ENCODE measurements around the gene GUCA1C. TPM values are rescaled to one million over a fixed set of nuclear protein-coding genes. Genes with fewer than 3 reads are reported as not detected.

The GUCA1C gene
- total RNA-seq, 4 donors from 2014 or later = not detected

- no peaks in the 10 kb centered on the region for H3K4me1 ChIP-seq
- no peak overlapping the region for H3K27ac ChIP-seq
- TF ChIP-seq POLR2A (IDR thresholded peaks at IDR 0.05) = no peak
- TF ChIP-seq CTCF (IDR thresholded peaks at IDR 0.05) = no peak
- H3K27me3 ChIP-seq = no peaks in the 10 kb centered on the region
- no peak for DNase-seq
- no peaks in the 10 kb centered on the region for H3K36me3 ChIP-seq
- H3K4me3 ChIP-seq = no peak overlapping the region
- WGBS, 2 donors = 80% methylated on average over 3 of the region's 8 CpGs
- H3K9me3 ChIP-seq = no peaks in the 10 kb centered on the region
- intact Hi-C loops (cut with DNase I) = no loop called here
Measured at GRCh38 chr3:108879915-108880314, 73.8 kb downstream of the GUCA1C start.

GRCh38 chr3:108877901-108878300 is 75.8 kb downstream of the GUCA1C start:
- no peak overlapping the region for H3K27ac ChIP-seq
- TF ChIP-seq CTCF (IDR thresholded peaks at IDR 0.05) (no peak), POLR2A (IDR thresholded peaks at IDR 0.05) (no peak)
- no peaks in the 10 kb centered on the region for H3K9me3 ChIP-seq
- no peak overlapping the region for H3K4me3 ChIP-seq
- H3K4me1 ChIP-seq = no peaks in the 10 kb centered on the region
- DNase-seq = no peak
- H3K27me3 ChIP-seq = no peaks in the 10 kb centered on the region
- no peaks in the 10 kb centered on the region for H3K36me3 ChIP-seq
- 13 to 63% methylated on average over 1 of the region's 1 CpG for WGBS, 2 donors
- intact Hi-C loops (cut with DNase I) = no loop called here

- no peaks in the 10 kb centered on the region for H3K27me3 ChIP-seq
- H3K27ac ChIP-seq = no peak overlapping the region
- H3K9me3 ChIP-seq = no peaks in the 10 kb centered on the region
- no peaks in the 10 kb centered on the region for H3K4me1 ChIP-seq
- H3K36me3 ChIP-seq = no peaks in the 10 kb centered on the region
- H3K4me3 ChIP-seq = no peak overlapping the region
- 89 to 94% methylated on average over 6 of the region's 6 CpGs for WGBS, 2 donors
- TF ChIP-seq CTCF (IDR thresholded peaks at IDR 0.05) = no peak
- intact Hi-C loops (cut with DNase I) = no loop called here
- DNase-seq = no peak
Measured at GRCh38 chr3:108863799-108864135, 89.9 kb downstream of the GUCA1C start.

GRCh38 chr3:108862865-108863798 is 90.5 kb downstream of the GUCA1C start:
- no peak overlapping the region for H3K27ac ChIP-seq
- intact Hi-C loops (cut with DNase I) = no loop called here
- no peak for DNase-seq

More at GRCh38 chr3:108862865-108863798, 90.5 kb downstream of the GUCA1C start:
- TF ChIP-seq POLR2A (IDR thresholded peaks at IDR 0.05) (no peak), CTCF (IDR thresholded peaks at IDR 0.05) (no peak)
- Histone ChIP-seq H3K9me3 (no peaks in the 10 kb centered on the region), H3K36me3 (no peaks in the 10 kb centered on the region), H3K27me3 (no peaks in the 10 kb centered on the region), H3K4me1 (no peaks in the 10 kb centered on the region), H3K4me3 (no peak overlapping the region)
- 35 to 38% methylated on average over 7 of the region's 7 CpGs for WGBS, 2 donors

All from esophagus squamous epithelium (tissue), 5 donors.